Brain pericyte (primary cell): ENCODE results near the gene TSHZ3.

Experiments
- DNase-seq: peaks from one replicate; pipeline ENCODE4 v3.0.0-alpha.2; 2012; ENCODE audit warnings: low read depth, low spot score

Gene TSHZ3, protein sequence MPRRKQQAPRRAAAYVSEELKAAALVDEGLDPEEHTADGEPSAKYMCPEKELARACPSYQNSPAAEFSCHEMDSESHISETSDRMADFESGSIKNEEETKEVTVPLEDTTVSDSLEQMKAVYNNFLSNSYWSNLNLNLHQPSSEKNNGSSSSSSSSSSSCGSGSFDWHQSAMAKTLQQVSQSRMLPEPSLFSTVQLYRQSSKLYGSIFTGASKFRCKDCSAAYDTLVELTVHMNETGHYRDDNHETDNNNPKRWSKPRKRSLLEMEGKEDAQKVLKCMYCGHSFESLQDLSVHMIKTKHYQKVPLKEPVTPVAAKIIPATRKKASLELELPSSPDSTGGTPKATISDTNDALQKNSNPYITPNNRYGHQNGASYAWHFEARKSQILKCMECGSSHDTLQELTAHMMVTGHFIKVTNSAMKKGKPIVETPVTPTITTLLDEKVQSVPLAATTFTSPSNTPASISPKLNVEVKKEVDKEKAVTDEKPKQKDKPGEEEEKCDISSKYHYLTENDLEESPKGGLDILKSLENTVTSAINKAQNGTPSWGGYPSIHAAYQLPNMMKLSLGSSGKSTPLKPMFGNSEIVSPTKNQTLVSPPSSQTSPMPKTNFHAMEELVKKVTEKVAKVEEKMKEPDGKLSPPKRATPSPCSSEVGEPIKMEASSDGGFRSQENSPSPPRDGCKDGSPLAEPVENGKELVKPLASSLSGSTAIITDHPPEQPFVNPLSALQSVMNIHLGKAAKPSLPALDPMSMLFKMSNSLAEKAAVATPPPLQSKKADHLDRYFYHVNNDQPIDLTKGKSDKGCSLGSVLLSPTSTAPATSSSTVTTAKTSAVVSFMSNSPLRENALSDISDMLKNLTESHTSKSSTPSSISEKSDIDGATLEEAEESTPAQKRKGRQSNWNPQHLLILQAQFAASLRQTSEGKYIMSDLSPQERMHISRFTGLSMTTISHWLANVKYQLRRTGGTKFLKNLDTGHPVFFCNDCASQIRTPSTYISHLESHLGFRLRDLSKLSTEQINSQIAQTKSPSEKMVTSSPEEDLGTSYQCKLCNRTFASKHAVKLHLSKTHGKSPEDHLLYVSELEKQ

DNA sequence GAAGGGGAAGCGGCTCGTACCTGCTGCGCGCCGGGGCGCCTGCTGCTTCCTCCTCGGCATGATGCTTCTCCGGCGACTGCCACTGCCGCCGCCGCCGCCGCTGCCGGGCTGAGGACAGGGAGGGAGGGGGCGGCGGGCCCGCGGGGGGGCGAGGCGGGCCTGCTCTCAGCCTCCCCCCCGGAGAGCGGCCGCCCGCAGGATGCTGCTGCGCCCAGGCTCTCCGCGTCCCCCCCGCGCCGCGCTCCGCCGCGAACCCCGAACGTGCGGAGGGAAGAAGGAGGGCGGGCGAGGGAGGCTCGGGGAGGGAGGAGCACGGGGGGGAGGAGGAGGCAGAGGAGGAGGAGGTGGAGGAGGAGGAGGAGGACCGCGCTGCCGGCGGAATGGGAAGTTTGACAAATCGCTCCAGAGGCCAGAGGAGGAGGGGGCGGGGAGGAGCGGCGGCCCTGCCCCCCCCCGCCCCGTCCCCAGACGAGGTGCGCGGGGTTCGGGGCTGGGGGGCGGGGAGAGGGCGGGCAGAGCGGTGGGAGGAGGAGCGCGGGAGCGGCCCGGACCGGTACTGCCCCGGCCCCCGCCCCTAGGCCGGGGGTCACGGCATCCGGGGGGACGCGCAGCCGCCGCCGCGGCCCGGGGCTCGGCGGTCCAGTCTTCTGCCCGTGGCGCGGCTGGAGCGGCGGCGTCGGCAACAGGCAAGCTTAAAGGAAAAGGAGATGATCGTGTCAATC lies at the start of gene TSHZ3:
TSS of gene TSHZ3 (minus strand) at position 277 of the 722 bp plus-strand sequence. CDS start at position 60, 217 bp downstream.
- peak; percentile 43 for DNase-seq

DNA sequence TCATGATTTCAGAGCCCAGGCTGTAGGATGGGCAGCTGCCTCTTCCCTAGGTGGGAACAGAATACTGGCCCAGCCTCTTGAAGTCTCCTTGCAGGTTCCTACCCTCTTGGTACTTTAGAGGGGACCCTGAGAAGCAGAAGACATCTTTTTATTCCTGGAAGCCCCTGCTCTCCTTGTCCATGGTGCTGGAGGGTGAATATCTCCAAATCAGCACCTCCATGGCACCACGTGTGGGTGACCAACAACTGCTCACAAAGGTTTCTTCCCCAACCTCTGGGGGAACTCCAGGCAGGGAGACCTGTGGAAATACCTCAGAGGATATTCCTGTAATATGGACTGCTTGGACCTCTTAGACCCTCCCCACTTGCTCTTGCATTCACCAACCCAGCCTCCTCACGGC lies 48.1 kb upstream of the TSHZ3 start:
- no peak for DNase-seq

DNA sequence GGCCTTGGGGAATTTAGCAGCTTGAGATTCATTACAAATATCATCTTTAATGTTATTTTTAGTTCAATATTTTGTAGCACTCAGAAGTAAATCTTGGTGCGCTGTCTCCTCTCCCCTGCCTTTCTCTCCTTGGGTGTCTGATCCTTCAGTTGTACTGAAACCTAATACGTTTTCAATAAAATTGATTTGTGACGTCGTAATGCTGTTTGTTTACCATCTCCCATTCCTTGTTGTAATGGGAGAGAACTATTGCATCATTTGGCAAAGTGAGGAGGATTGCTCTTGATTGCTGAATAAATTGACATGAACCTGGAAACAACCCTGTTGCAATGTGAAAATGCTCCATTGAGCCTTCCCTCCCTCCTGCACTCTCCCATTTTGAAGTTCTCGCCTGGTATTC lies 43.2 kb upstream of the TSHZ3 start:
- DNase-seq, result no peak

DNA sequence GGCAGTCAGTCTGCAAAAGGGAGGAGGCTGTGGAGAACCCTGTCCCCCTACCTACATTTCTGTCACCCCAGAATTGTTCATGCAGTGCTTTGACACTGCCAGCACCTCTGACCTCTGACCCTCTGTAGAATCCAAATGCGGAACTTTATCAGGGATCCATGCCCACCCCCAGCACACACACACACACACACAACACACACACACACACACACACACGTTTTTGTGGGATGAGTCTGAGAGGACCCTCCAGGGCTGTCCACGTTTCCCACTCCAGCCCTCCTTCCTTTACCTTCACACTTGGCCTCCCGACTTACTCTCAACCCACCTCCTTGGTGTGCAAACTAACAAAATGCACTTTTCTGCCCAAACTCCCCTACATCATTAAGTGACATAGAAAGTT lies 42.3 kb upstream of the TSHZ3 start:
- DNase-seq, result no peak

DNA sequence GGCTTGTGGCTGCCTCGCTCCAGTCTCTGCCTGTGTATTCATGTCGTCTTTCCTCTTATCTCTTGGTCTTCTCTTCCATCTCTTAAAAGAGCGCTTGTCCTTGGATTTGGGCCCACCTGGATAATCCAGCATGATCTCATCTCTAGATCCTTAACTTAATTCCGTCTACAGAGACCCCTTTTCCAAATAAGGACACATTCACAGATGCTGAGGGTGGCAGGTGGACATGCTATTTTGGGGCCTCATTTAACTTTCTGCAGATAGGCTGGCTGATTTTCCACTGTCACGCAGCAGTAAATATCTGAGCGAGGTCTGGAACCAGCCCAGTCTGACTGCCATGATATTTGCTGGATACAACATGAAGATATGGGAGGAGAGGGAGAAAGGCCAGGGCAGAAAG lies 41.5 kb upstream of the TSHZ3 start:
- no peak for DNase-seq

DNA sequence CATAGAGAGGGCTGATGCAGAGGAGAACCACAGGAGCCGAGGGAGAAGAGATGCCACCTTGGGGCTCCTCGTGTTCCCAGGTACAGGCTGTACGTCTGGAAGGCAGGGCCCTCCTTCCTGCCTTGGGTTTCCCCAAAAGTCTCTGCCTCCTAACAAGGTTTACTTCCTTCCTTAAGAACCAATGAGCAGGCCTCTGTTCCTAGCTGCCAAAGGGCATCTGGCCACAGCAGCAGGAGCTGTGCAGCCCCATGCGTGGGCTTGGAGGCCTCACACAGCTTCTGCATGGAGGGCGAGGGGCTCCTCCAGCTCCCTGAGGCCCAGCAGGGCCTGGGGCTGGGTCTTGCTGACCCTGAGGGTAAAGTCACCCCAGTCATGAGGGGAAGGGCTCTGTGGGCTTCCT lies 40.6 kb upstream of the TSHZ3 start:
- no peak for DNase-seq

DNA sequence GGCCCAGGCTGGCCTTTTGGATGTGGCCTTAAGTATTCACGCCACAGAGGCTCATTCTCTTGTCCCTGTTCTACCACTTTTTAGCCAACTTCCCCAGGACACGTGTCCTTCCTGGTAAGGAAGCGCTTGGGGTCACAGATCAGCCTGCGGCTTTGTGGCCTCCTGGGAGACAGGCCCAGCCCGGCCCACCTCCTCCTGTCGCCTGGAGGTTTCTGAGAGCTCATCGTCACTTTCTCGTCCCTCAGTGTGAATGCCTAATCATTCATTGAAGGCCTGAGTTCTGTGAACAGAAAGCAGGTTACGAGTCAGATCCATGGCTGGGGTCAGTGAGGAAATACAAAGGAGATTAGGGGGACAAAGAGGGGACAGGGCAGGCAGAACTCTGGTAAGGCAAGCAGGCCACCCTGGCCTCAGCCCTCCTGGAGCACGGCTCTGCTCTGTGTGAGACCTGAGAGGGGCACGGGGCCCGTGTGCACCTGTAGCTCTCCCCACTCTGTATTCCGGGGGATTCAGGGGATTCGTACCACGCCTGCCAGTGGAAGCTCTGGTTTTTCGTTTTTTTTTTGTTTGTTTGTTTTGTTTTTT lies 38.6 kb upstream of the TSHZ3 start:
- DNase-seq, result no peak

DNA sequence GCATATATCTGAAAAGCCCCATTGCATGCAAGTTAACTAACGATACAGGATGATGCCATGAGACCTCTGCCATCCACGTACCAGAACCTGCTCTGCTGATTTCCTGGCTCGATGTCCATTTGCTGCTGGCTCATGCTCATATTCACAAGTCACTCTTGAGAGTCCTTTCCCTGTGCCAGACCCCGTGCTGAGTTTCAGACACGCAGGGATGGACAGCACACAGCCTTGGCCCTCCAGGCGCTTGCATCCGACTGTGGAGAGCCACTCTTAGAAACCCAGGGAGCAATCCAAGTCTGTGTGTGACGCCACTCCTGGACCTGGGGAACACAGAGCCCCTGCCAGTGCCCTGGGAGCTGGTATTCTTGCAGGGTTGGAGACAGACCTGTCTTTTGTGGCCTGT lies 37.6 kb upstream of the TSHZ3 start:
- DNase-seq, result no peak

DNA sequence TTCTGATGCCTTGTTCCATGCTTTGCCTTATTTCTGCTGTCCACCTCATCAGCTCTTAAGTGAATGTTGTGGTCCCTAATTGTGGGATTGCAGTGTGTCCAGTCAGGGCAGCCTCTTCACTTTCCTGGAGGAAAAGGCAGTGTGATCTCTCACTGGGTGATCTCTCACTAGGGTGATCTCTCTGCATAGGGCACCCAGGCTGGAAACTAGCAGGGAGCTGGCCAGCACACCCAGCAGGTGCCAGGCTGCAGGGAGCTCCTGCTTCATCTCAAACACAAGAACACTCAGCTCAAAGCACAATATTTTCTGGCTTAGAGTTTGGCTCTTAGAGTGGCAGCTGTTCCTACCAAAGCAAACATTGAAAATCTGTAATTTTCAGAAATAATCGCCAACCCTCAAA lies 36.5 kb upstream of the TSHZ3 start:
- no peak for DNase-seq

DNA sequence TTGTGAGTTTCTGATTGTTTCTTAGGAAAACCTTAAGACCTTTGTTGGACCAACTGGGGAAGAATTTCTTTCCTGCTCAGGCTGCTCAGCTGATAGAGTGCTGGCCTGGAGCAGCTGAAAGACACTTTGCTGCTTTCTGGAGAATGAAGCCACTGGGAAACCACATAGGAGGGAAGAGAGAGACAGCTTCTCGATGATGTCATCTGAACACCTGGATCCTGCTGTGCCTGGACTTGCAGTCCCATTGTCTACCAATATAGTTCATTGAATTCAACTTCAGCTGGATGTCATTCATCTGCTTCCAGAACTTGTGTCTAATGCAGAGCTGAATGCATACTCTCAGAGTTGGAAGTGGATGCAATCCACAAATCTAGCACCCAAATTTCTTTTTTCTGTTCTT lies 34.3 kb upstream of the TSHZ3 start:
- DNase-seq, result no peak

DNA sequence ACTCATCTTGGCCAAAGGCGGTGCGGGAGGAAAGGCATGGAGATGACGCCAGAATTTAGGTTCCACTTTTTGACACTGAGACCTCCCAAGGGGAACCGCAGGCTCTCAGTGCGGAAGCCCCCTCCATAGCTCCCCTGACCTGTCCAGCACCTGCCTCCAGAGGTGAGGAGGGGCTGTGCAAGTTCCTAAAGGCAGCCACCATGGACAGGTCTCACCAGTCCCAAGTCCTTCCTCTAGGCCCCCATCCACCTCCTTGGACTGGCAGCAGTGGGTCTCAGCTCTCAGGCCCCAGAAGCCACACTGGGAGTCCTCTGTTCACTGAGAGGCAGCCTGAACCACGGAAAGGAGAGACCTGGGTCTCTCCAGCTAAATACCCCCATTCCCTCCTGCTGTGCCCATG lies 31.6 kb upstream of the TSHZ3 start:
- no peak for DNase-seq

DNA sequence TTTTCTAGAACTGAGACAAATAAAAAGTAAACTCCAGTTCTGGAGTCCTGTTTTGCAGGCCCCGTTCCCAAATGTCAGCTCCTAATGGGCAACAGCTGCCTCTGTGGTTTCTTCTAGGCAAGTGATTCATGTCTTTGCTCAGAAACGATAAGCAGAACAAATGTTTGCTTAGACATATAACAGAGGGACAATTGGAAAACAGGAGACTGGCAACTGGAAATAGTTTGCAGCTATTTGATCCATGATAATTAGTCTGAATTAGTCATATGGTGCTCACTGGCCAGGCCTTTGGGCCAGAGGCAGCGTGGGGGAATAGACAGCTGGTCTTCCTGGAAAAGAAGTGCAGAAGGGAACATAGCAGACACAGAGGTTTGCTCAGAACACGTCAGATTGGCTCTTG lies 29.2 kb upstream of the TSHZ3 start:
- DNase-seq, result no peak

DNA sequence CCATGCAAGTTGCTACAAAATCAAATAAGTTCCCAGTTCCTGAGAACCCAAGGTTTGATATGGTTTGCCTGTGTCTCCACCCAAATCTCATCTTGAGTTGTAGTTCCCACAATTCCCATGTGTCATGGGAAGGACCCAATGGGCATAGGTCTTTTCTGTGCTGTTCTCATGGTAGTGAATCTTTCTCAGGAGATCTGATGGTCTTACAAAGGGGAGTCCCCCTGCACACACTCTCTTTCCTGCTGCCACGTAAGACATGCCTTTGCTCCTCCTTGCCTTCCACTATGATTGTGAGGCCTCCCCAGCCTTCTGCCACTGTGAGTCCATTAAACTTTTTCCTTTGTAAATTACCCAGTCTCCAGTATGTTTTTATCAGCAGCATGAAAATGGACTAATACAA lies 28.5 kb upstream of the TSHZ3 start:
- no peak for DNase-seq

DNA sequence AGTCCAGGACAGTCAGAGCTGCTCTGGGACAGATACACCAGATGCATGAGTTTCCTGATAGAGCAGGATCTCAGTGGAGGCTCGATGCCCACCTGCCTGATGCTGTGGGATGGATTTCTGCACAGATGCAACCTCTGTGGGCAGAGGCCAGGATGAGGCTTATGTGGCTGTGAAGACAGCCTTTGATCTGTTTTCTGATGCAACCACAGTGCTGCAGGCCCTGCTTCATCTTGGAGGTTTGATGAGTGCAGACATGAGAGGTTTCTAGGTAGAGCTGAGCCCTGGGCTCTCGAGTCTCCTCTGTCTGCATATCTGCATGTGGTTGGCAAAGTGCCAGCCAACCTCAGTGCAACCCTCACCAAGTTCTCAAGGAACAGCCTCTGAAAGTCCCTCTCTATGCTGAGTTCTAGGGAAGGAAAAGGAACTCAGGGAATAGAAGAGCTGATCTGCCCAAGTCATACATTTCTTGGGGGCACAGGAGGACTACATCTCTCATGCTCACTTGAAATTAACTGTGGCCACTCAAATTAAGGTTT lies 23.1 kb upstream of the TSHZ3 start:
- no peak for DNase-seq

DNA sequence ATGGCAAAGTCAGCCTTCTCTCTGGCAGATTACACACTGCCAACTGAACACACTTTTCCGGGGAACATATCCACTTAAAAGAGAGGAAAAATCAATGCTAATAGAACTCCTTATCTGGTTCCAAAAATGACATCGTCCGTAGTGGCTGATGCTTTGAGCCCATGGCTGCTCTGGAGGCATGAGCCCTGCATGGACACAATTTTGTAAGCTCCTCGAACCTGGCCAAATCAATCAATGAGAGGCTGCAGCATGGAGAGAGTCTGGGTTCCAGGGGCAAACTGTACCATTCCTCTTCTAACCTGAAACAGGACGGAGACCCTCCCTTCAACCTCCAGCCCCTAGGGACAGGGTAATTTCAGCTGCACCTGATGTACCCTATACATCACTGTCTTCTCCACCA lies 21.0 kb upstream of the TSHZ3 start:
- DNase-seq, result no peak

DNA sequence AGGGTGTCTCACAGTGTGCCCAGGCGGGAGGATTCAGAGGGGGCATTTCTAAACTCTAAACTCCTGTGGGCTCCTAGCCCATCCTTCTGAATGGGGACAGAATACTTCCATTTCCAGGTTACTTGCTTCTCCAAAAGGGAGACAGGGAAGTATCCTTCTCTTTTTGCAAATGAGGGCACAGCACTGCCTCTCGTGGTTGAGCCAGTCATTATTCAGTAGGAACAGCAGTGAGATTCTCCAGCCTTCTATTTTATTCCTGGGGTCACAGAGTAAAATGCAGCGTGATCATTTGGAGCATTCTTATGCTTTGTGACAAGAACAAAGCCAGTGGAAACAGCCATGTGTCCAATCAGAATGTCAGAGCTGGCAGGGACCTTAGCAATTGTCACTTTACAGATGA lies 15.7 kb upstream of the TSHZ3 start:
- no peak for DNase-seq

DNA sequence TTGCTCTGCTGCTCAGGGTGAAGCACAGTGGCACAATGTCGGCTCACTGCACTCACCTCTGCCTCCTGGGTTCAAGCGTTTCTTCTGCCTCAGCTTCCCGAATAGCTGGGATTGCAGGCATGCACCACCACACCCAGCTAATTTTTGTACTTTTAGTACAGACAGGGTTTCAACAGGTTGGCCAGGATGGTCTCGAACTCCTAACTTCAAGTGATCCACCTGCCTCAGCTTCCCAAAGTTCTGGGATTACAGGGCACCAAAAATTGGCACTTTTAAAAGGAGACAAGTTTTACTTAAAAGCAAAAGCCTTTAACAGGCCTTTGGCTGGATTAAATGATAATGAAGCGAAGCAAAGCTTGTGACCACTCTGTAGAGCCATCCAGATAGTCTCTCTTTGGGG lies 12.5 kb upstream of the TSHZ3 start:
- DNase-seq, result no peak

DNA sequence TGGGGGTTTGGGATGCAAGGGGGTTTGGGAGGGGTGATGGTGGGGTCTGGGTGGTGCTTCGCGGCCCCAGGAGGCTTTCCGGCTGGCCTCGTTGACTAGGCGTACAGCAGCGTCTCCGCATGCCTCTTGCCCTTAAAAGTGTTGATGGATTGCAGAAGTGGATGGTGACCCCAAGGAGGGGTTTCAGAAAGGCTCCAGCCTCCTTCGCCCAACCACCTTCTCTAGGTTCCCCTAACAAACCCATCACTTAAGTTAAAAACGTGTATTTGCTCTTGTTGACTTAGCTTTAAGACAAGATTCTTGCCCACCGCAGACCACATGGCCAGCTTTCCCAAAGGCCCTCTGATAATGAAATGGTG lies 8.1 kb upstream of the TSHZ3 start:
- no peak for DNase-seq

DNA sequence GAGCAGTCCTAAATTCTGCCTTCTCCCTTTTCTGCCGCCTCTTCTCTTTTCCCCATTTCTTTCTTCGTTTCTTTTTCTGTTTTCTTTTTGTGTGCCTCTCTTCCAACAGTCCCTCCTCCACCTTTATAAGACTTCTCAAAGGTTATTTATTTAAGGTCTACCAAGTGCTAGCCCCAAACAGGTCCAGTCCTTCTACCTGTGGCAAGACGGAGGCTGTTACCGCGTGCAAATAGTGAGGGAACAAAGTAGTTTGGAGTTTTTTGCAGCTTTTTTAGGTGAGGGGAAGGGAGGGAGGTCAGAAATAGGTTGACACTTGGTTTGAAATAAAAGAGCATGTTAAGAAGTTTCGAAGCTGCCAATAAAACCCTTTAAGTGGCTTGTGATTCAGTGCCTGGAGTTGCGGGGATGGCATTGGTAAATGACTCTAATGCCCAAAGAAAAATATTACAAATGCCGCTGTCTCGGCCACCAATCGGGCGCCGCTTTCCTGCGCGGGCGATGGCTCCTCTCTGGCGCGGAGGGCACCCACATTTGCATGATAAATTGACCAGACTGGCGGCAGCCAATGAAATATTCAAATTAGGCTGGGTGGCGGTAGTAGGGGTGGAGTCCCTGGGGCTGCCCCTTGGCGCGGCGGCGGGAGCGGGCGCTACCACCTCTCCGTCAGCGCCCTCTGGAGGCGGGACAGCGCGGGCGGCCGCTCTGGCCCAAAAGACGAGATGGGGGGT lies 7.5 kb upstream of the TSHZ3 start:
- no peak for DNase-seq

DNA sequence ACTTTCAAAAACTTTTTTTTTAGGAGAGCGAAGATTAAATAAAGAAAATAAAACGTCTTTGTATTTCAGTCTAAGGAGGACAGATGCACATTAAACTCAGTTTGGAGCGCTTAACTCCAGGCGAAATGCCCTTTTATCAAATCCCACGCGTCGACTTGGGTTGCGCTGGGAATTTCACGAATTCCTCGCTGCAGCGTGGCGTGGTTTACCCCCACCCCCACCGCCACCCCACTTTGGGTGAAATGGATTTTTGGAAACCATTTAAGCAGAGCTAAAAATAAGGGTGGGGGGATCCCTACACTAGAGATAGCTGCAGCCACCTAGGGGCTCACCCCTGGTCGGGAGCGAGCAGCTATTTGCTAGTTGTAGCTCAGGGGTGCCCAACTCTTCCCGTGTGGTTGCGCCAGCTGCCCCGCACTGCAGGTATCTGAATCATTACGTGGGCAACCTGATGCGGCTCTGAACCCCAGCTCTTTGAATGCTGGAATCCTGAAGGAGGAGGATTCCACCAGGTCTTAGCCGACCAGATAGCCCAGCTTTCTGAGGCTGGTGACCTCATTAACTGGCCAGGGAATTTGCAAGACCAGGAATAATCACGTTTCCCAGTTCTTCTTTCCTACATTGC lies 6.5 kb upstream of the TSHZ3 start:
- DNase-seq, result no peak
